NK-92 treated with Interleukin-12 subunit alpha and Interleukin-12 subunit beta, amount 100 ng/mL, for 24 hours (cell line): ENCODE results near the gene C2orf42.
"Not testable (repeated sequence)": the region's sequence is repeated elsewhere in the genome, so short reads cannot be mapped to it uniquely, and the experiment has no call there.

ENCODE experiments used
- DNase-seq: peaks from one replicate; lab custom pipeline; 2025; lab: John Stamatoyannopoulos, UW

The C2orf42 gene

DNA sequence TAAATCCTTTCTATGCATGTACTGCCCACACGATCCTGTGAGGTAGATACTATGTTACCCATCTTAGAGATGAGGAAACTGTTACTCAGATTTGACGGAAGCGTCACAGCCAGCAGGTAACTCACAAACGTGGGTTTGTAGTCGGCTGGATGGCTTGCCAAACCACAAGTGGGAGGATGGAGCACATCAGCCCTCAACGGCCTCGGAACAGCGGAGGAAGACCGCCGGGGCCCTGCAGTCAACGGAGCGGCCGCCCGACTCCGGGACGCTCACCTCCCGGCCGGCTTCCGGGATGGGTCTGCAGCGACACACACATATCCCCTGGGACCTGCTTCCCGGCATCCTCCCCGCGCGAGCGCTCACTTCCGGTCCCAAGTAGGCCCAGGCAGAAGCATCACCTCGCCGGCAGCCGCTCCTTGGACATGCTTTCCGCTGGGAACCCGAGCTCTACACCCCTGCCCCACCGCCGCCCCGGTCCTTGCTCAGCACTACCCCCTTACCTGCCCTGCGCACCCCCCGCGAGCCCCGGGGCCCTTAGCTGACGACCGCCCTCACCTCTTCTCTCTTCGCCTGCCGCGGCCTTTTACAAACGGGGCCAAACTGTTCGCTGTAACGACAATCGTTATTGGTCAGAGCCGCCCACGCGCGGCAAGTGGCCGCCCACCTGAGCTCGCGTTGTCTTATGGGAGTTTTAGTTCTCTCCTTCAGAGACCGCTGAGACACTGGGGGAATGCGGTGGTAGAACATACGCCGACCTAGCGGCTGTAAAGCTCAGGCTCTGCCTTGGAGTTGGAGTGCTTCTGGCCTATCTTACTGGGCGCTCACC is at the start of gene C2orf42:
C2orf42 (minus strand) TSS at position 602 of the 826 bp plus-strand sequence. CDS start 9,034 bp downstream, outside the sequence.
- peak; percentile 98 for DNase-seq

DNA sequence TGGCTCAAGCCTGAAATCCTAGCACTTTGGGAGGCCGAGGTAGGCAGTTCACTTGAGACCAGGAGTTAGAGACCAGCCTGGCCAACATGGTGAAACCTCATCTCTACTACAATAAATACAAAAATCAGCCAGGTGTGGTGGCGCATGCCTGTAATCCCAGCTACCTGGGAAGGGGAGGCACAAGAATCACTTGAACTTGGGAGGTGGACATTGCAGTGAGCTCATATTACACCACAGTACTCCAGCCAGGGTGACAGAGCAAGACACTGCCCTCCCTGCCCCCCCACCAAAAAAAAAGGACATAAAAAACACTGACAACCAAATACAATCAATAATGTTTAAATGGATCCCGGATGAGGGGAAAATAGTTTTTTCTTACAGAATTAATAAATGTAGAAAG is 49.8 kb upstream of the C2orf42 start:
- DNase-seq: no peak

DNA sequence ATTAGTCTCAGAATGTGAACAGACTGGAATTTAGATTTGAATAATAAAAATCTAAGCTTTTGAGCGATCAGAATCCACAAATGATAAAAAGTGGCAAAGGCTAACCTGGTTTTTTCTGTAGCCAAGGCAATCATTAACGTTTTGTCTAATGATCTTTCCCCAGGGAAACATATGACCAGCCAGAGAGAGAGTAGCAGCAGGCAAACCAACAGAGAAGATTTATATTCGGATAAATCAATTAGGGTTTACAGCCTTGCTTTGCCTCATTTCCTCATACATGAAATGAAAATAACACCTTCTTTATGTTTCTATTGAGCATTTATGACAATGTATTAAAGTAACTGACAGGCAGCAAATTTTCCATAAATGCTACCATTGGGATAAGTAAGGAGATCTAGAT is 43.1 kb upstream of the C2orf42 start:
- no peak for DNase-seq

DNA sequence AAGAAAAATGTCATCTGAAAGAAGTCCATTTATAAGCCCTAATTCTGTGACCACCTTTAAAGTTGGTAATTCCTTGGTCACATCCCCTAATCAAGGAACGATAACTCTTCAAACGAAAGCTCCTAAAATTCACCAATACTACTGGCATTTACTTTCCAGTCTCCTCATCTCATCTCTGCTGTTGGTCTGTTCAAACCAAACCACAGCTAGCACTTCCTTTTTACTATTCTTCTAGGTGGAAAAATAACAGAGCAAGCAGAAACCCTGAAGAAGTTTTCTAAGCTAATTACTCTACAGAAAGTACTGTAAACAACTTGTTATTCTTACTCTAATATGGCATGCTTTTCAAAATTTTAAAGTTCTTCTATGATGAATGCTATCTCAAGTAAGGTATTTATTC is 36.0 kb upstream of the C2orf42 start:
- DNase-seq: no peak

DNA sequence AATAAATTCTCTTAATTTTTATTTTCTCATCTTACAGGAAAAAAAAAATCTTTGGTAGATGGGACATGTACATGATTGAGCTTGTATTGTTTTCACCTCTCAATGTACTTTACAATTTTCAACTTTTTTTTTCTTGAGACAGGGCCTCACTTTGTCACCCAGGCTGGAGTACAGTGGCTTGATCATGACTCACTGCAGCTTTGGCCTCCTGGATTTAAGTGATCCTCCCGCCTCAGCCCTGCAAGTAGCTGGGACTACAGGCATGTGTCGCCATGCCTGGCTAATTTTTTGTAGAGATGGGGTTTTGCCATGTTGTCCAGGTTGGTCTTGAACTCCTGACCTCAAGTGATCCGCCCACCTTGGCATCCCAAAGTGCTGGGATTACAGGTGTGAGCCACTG is 32.5 kb upstream of the C2orf42 start:
- DNase-seq: not testable (repeated sequence)

DNA sequence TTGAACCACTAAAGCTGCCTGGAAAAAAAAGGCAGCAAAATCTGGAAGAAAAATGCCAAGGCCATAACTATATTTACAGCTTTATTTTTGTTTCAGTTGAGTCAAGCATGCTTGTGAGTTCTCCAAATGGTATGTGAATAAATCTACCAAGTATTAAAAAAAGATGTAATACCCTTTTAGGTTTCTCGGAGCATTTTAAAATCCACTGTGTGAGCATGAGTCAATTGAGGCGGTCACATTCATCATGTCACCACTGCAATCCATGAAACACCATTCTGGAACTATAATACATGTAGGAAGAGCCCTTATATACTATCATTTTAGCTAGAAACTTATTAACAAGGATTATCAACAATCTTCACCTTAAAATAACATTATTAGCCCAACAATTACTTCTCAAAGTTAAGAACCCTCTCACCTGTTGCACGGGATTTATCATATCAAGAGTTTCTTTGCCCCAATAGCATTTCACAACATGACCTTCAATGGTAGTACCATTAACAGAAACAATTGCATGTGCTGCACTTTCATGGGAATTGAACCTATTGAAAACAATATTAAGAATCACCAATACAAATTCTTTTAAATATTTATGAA is 24.2 kb upstream of the C2orf42 start:
- DNase-seq: no peak

DNA sequence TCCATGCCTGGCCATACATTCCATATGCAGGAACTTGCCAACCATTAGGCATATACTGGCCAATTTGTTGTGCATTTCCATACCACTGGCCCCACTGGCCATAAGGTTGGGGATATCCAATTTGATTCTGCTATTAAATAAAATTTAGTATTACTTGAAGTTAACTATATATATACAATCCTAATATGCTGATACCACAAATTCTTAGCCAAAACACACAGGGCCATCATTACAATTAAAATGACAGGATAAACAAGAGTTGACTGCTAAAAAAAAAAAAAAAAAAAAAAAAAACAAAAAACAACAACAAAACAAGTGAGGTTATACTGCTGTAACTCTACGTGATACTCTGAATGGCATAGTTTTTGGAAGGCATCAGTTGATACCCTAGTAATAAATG is 23.5 kb upstream of the C2orf42 start:
- no peak for DNase-seq

DNA sequence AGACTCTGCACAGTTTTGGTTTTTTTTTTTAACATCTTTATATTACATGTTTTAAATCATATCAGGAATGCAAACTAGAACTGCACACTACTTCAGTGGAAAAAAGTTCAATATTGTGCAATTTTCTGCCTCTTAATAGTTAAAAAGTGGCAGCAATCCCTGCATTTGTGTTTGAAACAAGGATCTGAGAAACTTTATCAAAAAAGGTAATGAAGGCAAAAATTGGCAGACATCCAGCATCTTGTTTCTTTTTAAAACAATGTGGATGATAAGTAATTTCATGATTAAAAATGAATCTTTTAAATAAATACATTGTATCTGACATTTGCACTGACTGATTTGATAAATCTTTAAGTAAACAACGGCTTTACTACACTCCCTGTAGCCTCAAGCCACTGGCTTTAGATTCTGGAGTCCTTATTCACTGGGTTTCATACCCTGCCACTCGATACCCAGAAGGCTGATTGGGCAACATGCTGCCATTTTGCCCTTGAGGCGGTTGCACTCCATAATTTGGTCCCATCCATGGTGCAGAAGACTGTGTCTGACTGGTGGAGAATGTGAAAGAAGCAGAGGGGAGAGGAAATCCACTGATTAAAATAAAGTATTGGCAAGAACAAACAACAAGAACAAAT is 21.6 kb upstream of the C2orf42 start:
- no peak for DNase-seq

DNA sequence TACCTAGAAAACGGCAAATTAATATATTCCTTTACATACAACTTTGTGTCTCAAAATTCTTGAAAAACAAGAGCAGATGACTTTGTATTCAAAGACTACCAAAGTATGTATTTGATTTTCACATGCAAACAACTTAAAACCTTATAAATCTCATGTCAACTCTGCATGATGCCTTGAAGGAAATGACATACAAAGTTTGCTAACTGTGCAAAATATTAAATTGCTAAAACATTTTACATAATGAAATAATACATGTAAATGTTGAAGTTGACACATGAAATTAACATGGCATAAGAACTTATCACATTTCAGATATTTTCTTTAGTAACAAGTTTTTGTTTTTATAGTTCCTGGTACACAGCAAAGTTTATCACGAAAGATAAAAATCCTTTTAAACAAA is 20.8 kb upstream of the C2orf42 start:
- DNase-seq: no peak

DNA sequence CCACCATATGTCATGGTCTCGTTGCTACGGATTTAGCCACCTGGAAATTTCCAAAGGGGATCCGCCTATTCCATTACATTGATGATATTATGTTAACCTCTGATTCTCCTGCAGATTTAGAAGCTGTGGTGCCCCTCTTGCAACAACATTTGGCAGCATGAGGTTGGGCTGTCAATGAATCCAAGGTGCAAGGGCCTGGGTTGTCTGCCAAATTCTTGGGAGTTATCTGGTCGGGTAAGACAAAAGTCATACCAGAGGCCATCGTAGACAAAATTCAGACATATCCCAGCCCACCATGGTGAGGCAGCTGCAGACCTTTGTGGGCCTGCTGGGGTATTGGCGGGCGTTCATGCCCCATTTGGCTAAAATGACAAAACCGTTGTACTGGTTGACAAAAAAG is 13.6 kb upstream of the C2orf42 start:
- DNase-seq: no peak

DNA sequence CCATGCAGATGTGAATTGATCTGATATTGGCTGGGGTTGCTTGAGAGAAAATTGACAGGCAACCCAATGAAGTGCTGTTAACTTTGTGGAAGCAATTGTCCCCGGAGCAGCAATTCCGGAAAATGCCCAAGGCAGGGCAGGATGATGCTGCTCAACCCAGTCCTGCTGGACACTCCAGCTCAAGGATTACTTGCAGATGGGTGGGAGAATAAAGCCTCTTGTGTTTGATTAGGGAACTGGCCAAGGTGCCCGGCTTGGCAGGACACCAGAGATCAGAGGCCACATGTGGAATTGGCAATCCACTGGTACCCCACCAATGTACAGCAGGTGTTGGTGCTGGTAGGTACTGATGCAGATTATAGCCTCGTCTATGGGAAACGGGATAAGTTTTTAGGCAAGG is 12.3 kb upstream of the C2orf42 start:
- DNase-seq: no peak

DNA sequence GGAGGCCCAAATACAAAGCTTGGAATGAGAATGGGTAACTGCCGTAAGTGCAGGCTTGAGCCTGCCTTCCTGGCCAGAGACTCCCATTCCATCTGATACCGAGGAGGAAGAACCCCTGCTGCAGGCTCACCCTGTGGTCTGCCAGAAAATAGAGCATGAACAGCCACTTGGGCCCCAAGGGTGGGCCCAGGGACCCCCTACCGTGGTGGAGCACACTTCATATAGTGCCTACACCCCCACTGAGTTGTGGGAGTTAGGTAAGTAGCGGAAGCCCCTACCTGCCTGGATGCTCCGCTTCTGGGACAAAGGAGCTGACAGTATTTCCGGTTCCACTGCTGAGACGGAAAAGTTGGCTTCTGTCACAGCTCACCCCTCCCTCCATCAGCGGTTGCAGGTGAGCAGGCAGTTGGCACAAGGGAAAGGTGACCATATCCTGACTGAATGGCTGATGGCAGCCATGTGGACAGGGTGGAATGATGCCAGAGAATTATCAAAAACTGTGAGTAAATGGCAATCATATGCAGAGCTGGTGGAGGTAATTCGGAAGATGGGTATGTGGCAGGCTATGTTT is 11.5 kb upstream of the C2orf42 start:
- no peak for DNase-seq

DNA sequence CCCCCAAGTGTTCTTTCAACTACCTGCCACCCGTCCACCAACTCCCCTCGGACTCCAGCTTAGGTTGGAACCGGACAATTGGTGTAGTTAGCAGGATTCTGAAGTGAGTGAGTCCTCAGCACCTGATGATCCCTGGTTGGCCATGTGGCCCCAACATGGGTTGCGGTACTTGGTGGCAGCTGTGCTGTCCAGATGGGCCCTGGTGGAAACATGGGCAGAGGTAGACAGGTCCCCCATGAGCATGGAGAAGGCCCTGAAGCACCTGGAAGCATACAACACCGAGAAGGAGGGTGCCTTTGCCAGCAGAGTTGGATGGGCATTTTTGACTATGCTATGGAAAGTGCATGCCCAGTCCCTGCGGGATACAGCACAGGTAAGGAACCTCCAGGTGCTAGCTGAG is 11.0 kb upstream of the C2orf42 start:
- DNase-seq: no peak

DNA sequence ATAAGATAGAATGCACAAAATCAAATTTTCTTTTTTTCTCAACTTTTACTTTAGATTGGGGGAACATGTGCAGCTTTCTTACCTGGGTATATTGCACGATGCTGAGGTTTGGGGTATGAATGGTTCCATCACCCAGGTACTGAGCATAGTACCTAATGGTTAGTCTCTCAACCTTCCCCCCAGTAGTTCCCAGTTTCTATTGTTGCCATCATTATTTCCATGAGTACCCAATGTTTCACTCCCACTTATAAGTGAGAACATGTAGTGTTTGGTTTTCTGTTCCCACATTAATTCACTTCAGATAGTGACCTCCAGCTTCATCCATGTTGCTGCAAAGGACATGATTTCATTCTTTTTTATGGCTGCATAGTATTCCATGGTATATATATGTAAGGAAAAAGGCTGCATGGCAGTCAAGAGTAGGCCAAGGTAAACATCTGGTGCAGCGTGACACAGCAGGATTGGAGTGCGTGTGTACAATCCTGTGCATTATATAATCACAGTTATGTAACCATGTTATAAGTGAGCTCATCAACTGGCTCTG is 10.5 kb upstream of the C2orf42 start:
- no peak for DNase-seq

DNA sequence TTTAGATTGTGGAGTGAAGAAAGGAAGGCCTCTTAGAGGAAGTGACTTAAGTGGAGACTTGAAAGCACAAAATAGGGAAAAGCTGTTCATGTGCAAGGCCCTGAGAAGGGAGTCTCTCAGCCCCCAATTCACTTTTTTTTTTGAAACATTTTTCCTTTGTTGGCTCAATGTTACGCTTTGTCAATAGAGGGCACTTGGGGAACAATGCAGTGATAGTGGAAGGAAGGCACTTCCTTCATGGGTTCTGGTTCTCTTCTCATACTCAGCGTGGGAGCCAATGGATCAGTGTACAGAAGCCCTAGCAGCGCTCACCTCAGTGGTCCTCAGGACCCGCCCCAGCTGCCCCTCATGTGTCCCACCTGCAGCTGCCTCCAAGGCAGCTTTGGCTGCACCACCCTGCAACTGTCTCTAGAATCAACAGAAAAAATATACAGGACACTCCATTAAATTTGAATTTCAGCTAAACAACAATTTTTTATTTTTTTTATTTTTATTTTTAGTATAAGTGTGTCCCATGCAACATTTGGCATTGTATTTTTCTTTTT is 8.6 kb upstream of the C2orf42 start:
- DNase-seq: no peak

DNA sequence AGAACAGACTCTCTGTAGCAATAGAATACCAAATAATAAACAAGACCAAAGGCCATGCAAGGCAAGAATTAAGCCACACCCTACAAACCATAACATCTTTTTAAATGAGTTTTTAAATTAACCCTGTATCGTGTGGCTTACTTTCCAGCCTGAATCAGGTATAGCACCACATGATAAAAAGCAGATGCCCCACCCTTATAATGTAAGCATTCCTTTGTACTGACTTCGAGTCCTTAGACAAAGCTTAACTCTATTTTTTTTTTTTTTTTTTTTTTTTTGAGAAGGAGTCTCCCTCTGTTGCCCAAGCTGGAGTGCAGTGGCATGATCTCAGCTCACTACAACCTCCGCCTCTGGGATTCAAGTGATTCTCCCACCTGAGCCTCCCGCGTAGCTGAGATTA is 1.7 kb upstream of the C2orf42 start:
- no peak for DNase-seq

DNA sequence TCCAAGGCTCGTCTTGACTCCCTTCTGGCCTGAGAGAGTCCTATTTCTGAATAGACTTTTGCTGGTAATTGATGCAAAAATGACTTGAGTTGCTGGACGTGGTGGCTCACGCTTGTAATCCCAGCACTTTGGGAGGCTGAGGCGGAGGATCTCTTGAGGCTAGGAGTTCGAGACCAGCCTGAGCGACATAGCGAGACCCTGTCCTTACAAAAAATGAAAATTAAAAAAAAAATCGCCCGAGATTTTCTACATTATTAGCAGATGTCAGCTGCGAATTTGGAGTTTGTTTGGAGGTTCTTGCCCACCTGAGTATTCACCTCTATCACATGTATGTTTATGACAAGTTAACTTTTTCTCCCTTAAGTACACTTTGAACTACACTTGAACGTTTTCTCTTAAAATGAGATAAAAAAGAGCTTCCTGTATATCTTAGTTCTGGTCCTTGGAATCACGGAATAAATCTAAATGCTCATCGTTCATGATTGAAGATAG is 471 bp upstream of the C2orf42 start:
- no peak for DNase-seq

DNA sequence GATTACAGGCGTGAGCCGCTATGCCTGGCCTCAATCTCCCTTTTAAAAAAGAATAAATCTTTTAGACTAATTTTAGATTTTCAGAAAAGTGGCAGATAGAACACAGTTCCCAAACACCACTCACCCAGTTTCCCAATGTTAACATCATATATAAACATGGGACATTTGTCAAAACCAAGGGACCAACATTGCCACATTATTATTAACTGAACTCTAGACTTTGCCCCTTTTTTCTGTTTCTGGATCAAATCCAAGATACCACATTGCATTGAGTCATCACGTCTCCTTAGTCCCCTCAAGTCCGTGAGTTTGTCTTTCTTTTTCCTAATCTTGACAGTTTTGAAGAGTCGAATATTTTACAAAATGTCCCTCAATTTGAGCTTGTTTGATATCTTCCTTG is 2.4 kb downstream of the C2orf42 start:
- no peak for DNase-seq

DNA sequence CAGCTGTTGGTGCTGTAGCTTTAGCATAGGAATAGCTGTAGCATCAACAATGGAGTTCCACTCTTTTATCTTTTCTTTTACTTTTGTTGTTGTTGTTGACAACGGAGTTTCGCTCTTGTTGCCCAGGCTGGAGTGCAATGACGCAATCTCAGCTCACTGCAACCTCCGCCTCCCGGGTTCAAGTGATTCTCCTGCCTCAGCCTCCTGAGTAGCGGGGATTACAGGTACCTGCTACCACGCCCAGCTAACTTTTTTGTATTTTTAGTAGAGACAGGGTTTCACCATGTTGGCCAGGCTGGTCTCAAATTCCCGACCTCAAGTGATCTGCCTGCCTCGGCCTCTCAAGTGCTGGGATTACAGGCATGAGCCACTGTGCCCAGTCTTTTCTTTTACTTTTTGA is 3.6 kb downstream of the C2orf42 start:
- DNase-seq: not testable (repeated sequence)

DNA sequence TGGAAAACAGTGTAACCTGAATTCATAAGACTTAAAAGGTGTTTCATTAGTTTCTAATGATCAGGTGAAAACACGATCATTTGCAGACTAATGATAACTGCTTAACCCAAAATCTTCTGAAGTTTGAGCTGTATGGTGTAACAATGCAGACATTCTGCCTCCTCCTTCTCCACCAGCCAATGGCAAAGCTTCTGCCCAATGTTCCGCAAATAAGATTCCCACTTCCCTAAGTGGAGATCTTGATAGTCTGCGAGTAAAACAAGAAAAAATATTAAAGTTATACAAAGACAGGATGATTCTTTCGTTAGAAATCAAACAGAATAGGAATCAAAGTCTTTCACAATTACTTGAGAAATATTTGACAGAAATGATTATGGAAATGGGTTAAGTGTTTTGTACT is 8.1 kb downstream of the C2orf42 start:
- no peak for DNase-seq

DNA sequence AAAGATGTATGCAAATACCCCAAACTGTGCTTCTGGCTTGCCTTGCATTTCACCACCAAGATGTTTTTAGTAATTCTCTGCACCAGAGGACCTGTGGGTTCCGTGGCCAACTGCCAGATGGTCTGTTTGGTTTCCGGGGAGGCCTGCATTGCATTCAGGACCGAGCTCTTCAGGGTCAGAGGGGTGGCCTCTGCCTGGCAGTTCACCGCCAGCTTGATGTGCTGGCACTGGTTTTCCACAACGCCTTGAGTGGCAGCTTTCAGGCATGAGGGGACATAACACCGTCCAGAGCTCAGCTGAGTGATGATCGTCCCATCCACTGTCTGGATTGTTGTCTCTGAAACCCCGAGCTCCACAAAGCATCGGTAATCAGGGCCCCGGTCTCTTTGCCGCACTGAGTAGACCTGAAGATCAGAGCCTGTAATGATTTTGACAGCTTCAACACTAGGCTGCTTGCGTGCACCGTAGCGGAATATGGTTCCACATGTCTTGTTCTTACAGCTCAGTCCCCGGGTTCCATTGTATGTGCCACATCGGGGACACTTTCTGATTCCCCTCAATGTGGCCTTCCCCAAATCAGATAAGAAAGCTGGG is 9.4 kb downstream of the C2orf42 start:
- DNase-seq: peak; percentile 24

DNA sequence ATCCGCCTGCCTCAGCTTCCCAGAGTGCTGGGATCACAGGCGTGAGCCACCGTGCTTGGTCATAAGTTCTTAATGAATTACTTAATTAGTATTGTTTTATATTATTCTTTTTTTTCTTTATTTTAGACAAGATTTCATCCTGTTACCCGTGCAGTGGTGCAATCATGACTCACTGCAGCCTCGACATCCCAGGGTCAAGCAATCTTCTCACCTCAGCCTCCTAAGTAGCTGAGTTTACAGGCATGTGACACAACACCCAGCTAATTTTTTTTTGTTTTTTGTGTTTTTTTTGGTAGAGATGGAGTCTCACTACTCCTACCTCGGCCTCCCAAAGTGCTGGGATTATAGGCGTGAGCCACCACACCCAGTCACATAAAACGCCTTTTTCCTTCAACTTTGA is 17.3 kb downstream of the C2orf42 start:
- DNase-seq: peak; percentile 55
